ENCODE results near the gene RTTN. TPM values are rescaled to one million over a fixed set of nuclear protein-coding genes. Genes with fewer than 3 reads are reported as not detected.

RTTN gene
- total RNA-seq, 2 donors from 2014 or later, result 22.3 to 35.4 TPM

DNA sequence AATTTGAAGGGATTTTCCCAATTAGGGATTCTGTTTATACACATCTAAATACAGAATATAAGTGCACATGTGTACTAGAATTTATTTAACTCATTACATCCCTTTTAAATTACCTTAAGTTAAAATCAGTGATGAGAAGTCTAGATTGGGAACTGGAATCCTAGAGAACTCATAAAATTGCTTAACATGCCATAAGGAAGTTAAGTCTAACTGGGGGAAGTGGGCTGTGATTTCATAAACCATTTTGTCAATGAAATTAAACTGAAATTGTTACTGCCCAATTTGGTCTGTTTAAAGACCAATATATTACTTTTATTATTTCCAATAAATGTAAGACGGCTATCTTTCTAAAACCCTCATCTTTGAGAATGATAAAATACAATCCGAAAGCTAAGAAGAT lies 185.5 kb downstream of the RTTN start:
- Histone ChIP-seq H3K9me3 (ENCODE audit: control insufficient read depth, low read length) (no peaks in the 10 kb centered on the region), H3K4me1 (ENCODE audit: control insufficient read depth, insufficient read depth, low read length) (no peaks in the 10 kb centered on the region), H3K27me3 (ENCODE audit: control insufficient read depth, insufficient read depth, low read length, poor library complexity, severe bottlenecking) (no peaks in the 10 kb centered on the region), H3K36me3 (ENCODE audit: control insufficient read depth, insufficient read depth, low read length) (peaks cover 5% of the 10 kb centered on the region), H3K9ac (ENCODE audit: extremely low read depth, low read length, poor library complexity, severe bottlenecking) (no peak overlapping the region), H3K27ac (ENCODE audit: low read depth, low read length) (no peak overlapping the region), H3K4me3 (ENCODE audit: low read length) (no peak overlapping the region)
- no peak for DNase-seq
- 89% methylated on average over 2 of the region's 2 CpGs; no CpG with 5 or more reads in 1 of the 2 experiments for WGBS, 2 experiments (ENCODE audit: insufficient coverage in 1 of 2, insufficient read length in 1 of 2)
- Mint-ChIP-seq H3K27me3 (ENCODE audit: insufficient read depth) (no peaks in the 10 kb centered on the region), H3K36me3 (ENCODE audit: low read depth) (peaks cover 6% of the 10 kb centered on the region), H3K9me3 (no peaks in the 10 kb centered on the region), H3K27ac (no peak overlapping the region), H3K4me3 (no peak overlapping the region), H3K4me1 (no peaks in the 10 kb centered on the region)
- TF ChIP-seq, protein P1, sequence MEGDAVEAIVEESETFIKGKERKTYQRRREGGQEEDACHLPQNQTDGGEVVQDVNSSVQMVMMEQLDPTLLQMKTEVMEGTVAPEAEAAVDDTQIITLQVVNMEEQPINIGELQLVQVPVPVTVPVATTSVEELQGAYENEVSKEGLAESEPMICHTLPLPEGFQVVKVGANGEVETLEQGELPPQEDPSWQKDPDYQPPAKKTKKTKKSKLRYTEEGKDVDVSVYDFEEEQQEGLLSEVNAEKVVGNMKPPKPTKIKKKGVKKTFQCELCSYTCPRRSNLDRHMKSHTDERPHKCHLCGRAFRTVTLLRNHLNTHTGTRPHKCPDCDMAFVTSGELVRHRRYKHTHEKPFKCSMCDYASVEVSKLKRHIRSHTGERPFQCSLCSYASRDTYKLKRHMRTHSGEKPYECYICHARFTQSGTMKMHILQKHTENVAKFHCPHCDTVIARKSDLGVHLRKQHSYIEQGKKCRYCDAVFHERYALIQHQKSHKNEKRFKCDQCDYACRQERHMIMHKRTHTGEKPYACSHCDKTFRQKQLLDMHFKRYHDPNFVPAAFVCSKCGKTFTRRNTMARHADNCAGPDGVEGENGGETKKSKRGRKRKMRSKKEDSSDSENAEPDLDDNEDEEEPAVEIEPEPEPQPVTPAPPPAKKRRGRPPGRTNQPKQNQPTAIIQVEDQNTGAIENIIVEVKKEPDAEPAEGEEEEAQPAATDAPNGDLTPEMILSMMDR (conservative IDR thresholded peaks at IDR 0.05), result no peak

- Mint-ChIP-seq H3K27ac (no peak overlapping the region), H3K4me1 (no peaks in the 10 kb centered on the region), H3K4me3 (no peak overlapping the region), H3K36me3 (ENCODE audit: low read depth) (peaks cover 2% of the 10 kb centered on the region), H3K27me3 (ENCODE audit: insufficient read depth) (no peaks in the 10 kb centered on the region), H3K9me3 (no peaks in the 10 kb centered on the region)
- H3K27me3 ChIP-seq (ENCODE audit: control insufficient read depth, insufficient read depth, low read length, poor library complexity, severe bottlenecking), result no peaks in the 10 kb centered on the region
- TF ChIP-seq, protein P1 (conservative IDR thresholded peaks at IDR 0.05), result no peak
- no peaks in the 10 kb centered on the region for H3K9me3 ChIP-seq (ENCODE audit: control insufficient read depth, low read length)
- no peak for DNase-seq
- peaks cover 5% of the 10 kb centered on the region for H3K36me3 ChIP-seq (ENCODE audit: control insufficient read depth, insufficient read depth, low read length)
- 95% methylated on average over 2 of the region's 2 CpGs; no CpG with 5 or more reads in 1 of the 2 experiments for WGBS, 2 experiments (ENCODE audit: insufficient coverage in 1 of 2, insufficient read length in 1 of 2)
- H3K4me3 ChIP-seq (ENCODE audit: low read length), result no peak overlapping the region
- H3K4me1 ChIP-seq (ENCODE audit: control insufficient read depth, insufficient read depth, low read length), result no peaks in the 10 kb centered on the region
- no peak overlapping the region for H3K9ac ChIP-seq (ENCODE audit: extremely low read depth, low read length, poor library complexity, severe bottlenecking)
- H3K27ac ChIP-seq (ENCODE audit: low read depth, low read length), result no peak overlapping the region
Measured at GRCh38 chr18:70019136-70019535, 186.4 kb downstream of the RTTN start.

- Mint-ChIP-seq H3K27me3 (ENCODE audit: insufficient read depth) (no peaks in the 10 kb centered on the region), H3K36me3 (ENCODE audit: low read depth) (peaks cover 12% of the 10 kb centered on the region), H3K4me1 (no peaks in the 10 kb centered on the region), H3K9me3 (peaks cover 4% of the 10 kb centered on the region), H3K27ac (no peak overlapping the region), H3K4me3 (no peak overlapping the region)
- Histone ChIP-seq H3K4me3 (ENCODE audit: low read length) (no peak overlapping the region), H3K9me3 (ENCODE audit: control insufficient read depth, low read length) (no peaks in the 10 kb centered on the region), H3K27me3 (ENCODE audit: control insufficient read depth, insufficient read depth, low read length, poor library complexity, severe bottlenecking) (no peaks in the 10 kb centered on the region), H3K36me3 (ENCODE audit: control insufficient read depth, insufficient read depth, low read length) (peaks cover 5% of the 10 kb centered on the region), H3K9ac (ENCODE audit: extremely low read depth, low read length, poor library complexity, severe bottlenecking) (no peak overlapping the region), H3K27ac (ENCODE audit: low read depth, low read length) (no peak overlapping the region), H3K4me1 (ENCODE audit: control insufficient read depth, insufficient read depth, low read length) (no peaks in the 10 kb centered on the region)
- TF ChIP-seq, protein P1 (conservative IDR thresholded peaks at IDR 0.05), result no peak
- 87 to 94% methylated on average over 2 to 7 of the region's 7 CpGs for WGBS, 2 experiments (ENCODE audit: insufficient coverage in 1 of 2, insufficient read length in 1 of 2)
- DNase-seq, result no peak
Measured at GRCh38 chr18:70015127-70015526, 190.4 kb downstream of the RTTN start.
